ENCODE results near the gene CUEDC1. TPM values are rescaled to one million over a fixed set of nuclear protein-coding genes. Genes with fewer than 3 reads are reported as not detected.

CUEDC1 gene
- total RNA-seq, 1 donor, result 0.54 TPM

GRCh38 chr17:57902117-57902799, 53.0 kb downstream of the CUEDC1 start:
- peak in 2 of 3 donors; percentile 19 to 21 for DNase-seq (ENCODE audit: low read depth in 2 of 3, low spot score in 2 of 3)

- no peak for DNase-seq (ENCODE audit: low read depth in 2 of 3, low spot score in 2 of 3)
Observed at GRCh38 chr17:57900991-57901743, 54.0 kb downstream of the CUEDC1 start.

GRCh38 chr17:57899822-57900221, 55.4 kb downstream of the CUEDC1 start:
- no peak for DNase-seq (ENCODE audit: low read depth in 2 of 3, low spot score in 2 of 3)

- no peak for DNase-seq (ENCODE audit: low read depth in 2 of 3, low spot score in 2 of 3)
Observed at GRCh38 chr17:57899391-57899790, 55.8 kb downstream of the CUEDC1 start.

GRCh38 chr17:57898487-57899311, 56.5 kb downstream of the CUEDC1 start:
- DNase-seq (ENCODE audit: low read depth in 2 of 3, low spot score in 2 of 3), result no peak

- DNase-seq (ENCODE audit: low read depth in 2 of 3, low spot score in 2 of 3), result no peak
Observed at GRCh38 chr17:57895382-57896060, 59.7 kb downstream of the CUEDC1 start.

- no peak for DNase-seq (ENCODE audit: low read depth in 2 of 3, low spot score in 2 of 3)
Observed at GRCh38 chr17:57894848-57895247, 60.4 kb downstream of the CUEDC1 start.

- DNase-seq (ENCODE audit: low read depth in 2 of 3, low spot score in 2 of 3), result peak in 2 of 3 donors; percentile 87 to 92
Observed at GRCh38 chr17:57892820-57893595, 62.2 kb downstream of the CUEDC1 start.

- DNase-seq (ENCODE audit: low read depth in 2 of 3, low spot score in 2 of 3), result peak; percentile 41 to 80 (median 66)
Observed at GRCh38 chr17:57892146-57892819, 62.9 kb downstream of the CUEDC1 start.

GRCh38 chr17:57890857-57891232, 64.4 kb downstream of the CUEDC1 start:
- no peak for DNase-seq (ENCODE audit: low read depth in 2 of 3, low spot score in 2 of 3)

- no peak for DNase-seq (ENCODE audit: low read depth in 2 of 3, low spot score in 2 of 3)
Observed at GRCh38 chr17:57889892-57890856, 65.0 kb downstream of the CUEDC1 start.

GRCh38 chr17:57889252-57889651, 66.0 kb downstream of the CUEDC1 start:
- DNase-seq (ENCODE audit: low read depth in 2 of 3, low spot score in 2 of 3), result no peak

GRCh38 chr17:57888311-57889216, 66.6 kb downstream of the CUEDC1 start:
- DNase-seq (ENCODE audit: low read depth in 2 of 3, low spot score in 2 of 3), result no peak

GRCh38 chr17:57887161-57887560, 68.1 kb downstream of the CUEDC1 start:
- DNase-seq (ENCODE audit: low read depth in 2 of 3, low spot score in 2 of 3), result no peak

- DNase-seq (ENCODE audit: low read depth in 2 of 3, low spot score in 2 of 3), result no peak
Observed at GRCh38 chr17:57886020-57886419, 69.2 kb downstream of the CUEDC1 start.

- no peak for DNase-seq (ENCODE audit: low read depth in 2 of 3, low spot score in 2 of 3)
Observed at GRCh38 chr17:57885148-57885915, 69.9 kb downstream of the CUEDC1 start.

Data from hematopoietic multipotent progenitor cell (in vitro differentiated cells).